NCI-H2107 (cell line): ENCODE measurements around the gene ZNF136.

Experiments
- DNase-seq: peaks from one replicate; lab custom pipeline; 2025; lab: John Stamatoyannopoulos, UW

Gene ZNF136

DNA sequence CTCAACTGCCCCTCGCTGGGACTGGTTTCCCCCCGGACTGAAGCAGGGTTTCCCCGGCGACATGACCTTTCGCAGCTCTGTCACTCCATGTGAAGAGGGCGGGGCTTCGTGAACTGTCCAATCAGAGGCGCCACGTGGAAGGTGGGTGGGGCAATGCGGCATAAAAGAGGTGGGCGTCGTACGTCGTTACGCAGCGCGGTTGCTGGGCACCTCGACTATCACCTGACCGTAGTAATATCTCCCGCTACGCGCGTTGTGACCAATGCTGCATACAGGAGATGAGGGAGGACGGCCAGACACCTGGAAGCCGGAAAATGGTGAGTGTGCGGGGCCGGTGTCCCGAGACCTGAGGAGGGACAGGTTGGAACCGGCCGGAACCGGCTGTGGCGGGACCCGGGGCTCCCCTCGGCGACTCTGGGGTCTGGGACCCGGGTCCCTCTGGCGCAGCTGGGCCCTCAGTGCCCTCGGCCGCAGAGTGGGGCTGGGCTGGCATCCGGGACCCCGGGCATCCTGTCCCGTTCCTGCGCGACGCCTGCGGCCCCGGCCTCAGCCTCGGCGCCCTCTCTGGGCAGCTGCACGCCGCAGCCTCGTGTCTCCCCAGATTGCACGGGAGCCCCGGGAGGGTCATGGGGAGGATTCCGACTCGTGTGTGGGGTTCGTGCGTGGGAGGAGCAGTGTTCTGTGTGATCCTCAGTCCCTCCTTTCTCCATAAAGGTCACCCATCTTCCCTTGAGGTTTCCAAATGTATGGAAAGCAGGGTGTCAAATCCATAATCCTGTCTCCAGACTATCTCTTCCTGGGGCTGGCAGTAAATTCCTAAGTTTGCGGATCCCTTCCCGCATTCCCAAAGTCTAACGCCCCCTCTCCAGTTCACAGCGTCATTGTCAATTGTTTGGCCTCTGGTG, 32.2 kb downstream of the ZNF136 start:
- DNase-seq = no peak

GRCh38 chr19:12198136-12198535, 35.2 kb downstream of the ZNF136 start:
- no peak for DNase-seq

- DNase-seq = no peak
Measured at GRCh38 chr19:12199757-12200419, 37.0 kb downstream of the ZNF136 start.

DNA sequence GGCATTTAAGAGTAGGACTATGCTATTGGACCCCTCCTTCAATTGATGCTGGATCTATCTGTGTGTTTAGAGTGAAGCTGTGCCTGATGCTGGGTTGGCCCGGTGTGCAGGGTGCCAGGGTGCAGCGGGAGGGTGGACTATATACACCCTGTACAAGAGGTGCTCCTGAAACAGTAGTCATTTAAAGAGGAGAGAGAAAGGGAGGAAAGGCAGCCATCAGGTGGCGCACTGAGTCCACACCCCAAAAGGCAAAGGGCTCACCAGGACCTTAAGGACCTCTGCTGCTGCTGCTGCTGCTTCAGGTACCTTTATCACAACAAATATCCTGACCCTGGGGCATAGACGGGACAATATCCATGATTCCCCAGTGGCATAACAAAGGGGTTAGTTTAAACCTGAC, 39.4 kb downstream of the ZNF136 start:
- DNase-seq = no peak

- no peak for DNase-seq
Measured at GRCh38 chr19:12205296-12205695, 42.4 kb downstream of the ZNF136 start.

DNA sequence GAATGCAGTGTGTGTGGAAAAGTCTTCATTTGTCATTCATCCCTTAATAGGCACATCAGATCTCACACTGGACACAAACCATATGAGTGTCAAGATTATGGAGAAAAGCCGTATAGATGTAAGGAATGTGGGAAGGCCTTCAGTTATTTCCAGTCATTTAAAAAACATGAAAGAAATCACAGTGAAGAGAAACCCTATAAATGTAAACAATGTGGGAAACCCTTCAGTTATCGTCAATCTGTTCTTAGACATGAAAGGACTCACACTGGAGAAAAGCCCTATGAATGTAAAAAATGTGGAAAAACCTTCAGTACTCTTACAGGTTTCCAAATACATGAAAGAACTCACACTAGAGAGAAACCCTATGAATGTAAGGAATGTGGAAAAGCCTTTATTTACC, 45.3 kb downstream of the ZNF136 start:
- DNase-seq = no peak

DNA sequence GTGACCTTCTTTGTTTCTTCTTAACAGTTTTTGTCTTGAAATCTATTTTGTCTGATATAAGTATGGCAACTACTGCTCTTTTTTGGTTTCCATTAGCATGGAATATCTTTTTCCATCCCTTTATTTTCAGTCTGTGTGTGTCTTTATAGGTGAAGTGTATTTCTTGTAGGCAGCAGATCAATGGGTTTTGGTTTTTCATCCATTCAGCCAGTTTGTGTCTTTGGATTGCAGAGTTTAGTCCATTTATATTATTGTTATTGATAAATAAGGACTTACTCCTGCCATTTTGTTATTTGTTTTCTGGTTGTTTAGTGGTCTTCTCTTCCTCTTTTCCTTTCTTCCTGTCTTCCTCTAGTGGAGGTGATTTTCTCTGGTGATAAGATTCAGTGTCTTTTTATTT, 54.4 kb downstream of the ZNF136 start:
- no peak for DNase-seq

- no peak for DNase-seq
Measured at GRCh38 chr19:12222980-12223630, 60.2 kb downstream of the ZNF136 start.

- DNase-seq = no peak
Measured at GRCh38 chr19:12224676-12225075, 61.8 kb downstream of the ZNF136 start.

- no peak for DNase-seq
Measured at GRCh38 chr19:12229990-12230389, 67.1 kb downstream of the ZNF136 start.

GRCh38 chr19:12230751-12231733, 68.1 kb downstream of the ZNF136 start:
- DNase-seq = no peak

- DNase-seq = no peak
Measured at GRCh38 chr19:12232961-12233360, 70.1 kb downstream of the ZNF136 start.

GRCh38 chr19:12237143-12237839, 74.4 kb downstream of the ZNF136 start:
- DNase-seq = no peak
